ENCODE data around the gene GREB1. TPM values are rescaled to one million over a fixed set of nuclear protein-coding genes. Genes with fewer than 3 reads are reported as not detected.

GREB1 gene
- total RNA-seq, 1 experiment from 2014 or later, result 0.37 TPM

DNA sequence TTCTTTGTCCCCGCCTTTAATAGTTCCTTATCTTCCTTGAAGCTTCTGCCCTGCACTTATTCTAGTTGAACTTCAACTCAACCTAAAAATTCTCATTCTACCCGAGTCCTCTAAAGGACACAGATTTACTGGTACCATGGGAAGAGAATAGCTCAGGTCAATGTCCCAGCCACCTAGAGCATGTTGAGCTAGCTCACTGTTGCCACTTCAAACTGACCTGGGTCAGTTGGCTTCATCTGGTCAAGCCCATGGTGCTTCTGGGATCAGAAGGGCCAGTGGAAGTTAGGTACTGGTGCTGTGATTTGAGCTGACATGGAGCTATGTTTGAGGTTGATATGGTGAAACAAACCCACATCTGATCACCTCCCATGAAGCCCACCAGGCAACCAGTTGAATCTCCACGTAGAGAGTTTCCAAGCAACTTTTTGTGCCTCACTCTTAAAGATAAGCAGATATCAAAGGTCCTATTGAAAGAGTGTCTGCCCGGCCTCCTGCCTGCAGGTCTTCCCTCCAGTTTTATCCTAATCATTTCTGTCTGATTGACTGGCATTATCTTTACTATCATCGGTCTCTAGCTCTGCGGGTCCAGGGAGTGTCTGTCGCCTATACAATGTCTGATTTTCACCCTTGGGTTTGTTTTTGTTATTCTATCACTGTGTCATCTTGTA, 17.2 kb downstream of the GREB1 start:
- no TSS peak for BruUV-seq (replicated peaks)
- peaks cover 21% of the 10 kb centered on the region for H3K4me1 ChIP-seq (replicated peaks; ENCODE audit: insufficient read depth)
- POLR2A ChIA-PET (ENCODE audit: unreplicated experiment), result no interaction called here
- no peak for DNase-seq
- H4K20me1 ChIP-seq (ENCODE audit: insufficient read depth), result no peaks in the 10 kb centered on the region; the same call in 1 of the 2 replicates
- H3K4me3 ChIP-seq, result no peak overlapping the region
- no peak overlapping the region for H2AFZ ChIP-seq
- no peaks in the 10 kb centered on the region for H3K36me3 ChIP-seq (ENCODE audit: low read depth)
- peaks cover 12% of the 10 kb centered on the region; the same call in 1 of the 2 replicates for H3F3A ChIP-seq (ENCODE audit: insufficient read depth, low read depth)
- no peak overlapping the region for H3K4me2 ChIP-seq
- H3K27ac ChIP-seq, result no peak overlapping the region
- H3K9me3 ChIP-seq (ENCODE audit: insufficient read depth, low read depth), result no peaks in the 10 kb centered on the region
- no peaks in the 10 kb centered on the region for H3K9me2 ChIP-seq (ENCODE audit: insufficient read depth)
- peaks cover 68% of the 10 kb centered on the region for H3K27me3 ChIP-seq (ENCODE audit: insufficient read depth, low read depth)
- CTCF ChIA-PET, result no interaction called here
- no peaks in the 10 kb centered on the region for H3K79me2 ChIP-seq (ENCODE audit: low read depth)
- TF ChIP-seq, protein P1, sequence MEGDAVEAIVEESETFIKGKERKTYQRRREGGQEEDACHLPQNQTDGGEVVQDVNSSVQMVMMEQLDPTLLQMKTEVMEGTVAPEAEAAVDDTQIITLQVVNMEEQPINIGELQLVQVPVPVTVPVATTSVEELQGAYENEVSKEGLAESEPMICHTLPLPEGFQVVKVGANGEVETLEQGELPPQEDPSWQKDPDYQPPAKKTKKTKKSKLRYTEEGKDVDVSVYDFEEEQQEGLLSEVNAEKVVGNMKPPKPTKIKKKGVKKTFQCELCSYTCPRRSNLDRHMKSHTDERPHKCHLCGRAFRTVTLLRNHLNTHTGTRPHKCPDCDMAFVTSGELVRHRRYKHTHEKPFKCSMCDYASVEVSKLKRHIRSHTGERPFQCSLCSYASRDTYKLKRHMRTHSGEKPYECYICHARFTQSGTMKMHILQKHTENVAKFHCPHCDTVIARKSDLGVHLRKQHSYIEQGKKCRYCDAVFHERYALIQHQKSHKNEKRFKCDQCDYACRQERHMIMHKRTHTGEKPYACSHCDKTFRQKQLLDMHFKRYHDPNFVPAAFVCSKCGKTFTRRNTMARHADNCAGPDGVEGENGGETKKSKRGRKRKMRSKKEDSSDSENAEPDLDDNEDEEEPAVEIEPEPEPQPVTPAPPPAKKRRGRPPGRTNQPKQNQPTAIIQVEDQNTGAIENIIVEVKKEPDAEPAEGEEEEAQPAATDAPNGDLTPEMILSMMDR (conservative IDR thresholded peaks at IDR 0.05), result no peak
- TF ChIP-seq EZH2 (IDR thresholded peaks at IDR 0.05; ENCODE audit: low read depth), result no peak
- intact Hi-C loops (cut with micrococcal nuclease; ENCODE audit: unreplicated experiment), result no loop called here

DNA sequence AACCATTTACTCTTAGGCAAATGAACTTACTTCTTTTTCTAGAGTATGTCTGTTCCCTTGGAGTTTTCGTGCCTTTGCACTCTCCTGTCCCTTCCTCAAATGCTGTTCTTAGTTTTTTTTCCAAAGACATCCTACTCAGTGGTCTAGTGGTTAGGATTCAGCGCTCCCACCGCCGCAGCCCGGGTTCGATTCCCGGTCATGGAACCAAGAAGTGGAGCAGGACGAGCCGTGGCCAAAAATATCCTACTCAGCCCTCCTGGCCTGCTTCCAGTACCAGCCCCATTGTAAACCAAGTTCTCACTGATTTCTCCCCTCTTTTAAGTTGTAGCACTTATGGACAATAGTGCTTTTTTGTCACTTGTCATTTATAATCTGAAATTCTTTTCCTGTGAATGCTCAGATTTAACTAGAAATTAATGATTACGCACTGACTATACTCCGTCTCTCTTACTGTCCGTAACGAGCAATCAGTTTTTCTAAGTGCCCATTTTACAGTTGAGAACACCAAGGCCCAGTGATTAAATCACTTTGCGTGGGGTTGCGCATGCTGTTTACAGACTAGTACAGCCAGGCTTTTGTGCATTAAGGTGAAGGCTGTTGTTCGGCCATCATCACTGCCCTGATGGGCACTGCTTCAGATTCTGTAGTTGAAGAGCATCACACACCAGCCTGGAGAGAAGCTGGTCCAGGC, 17.9 kb downstream of the GREB1 start:
- ChIA-PET CTCF (no interaction called here), POLR2A (ENCODE audit: unreplicated experiment) (no interaction called here)
- H3K36me3 ChIP-seq (ENCODE audit: low read depth), result no peaks in the 10 kb centered on the region
- H3K4me3 ChIP-seq, result no peak overlapping the region
- no peak overlapping the region for H2AFZ ChIP-seq
- no peak overlapping the region for H3K4me2 ChIP-seq
- H3F3A ChIP-seq (ENCODE audit: insufficient read depth, low read depth), result peaks cover 12% of the 10 kb centered on the region; the same call in 1 of the 2 replicates
- H3K27me3 ChIP-seq (ENCODE audit: insufficient read depth, low read depth), result peaks cover 74% of the 10 kb centered on the region
- H3K9me2 ChIP-seq (ENCODE audit: insufficient read depth), result no peaks in the 10 kb centered on the region
- H3K79me2 ChIP-seq (ENCODE audit: low read depth), result no peaks in the 10 kb centered on the region
- intact Hi-C loops (cut with micrococcal nuclease; ENCODE audit: unreplicated experiment), result no loop called here
- no peaks in the 10 kb centered on the region; the same call in 1 of the 2 replicates for H4K20me1 ChIP-seq (ENCODE audit: insufficient read depth)
- TF ChIP-seq EZH2 (IDR thresholded peaks at IDR 0.05; ENCODE audit: low read depth), result no peak
- TF ChIP-seq, protein P1 (conservative IDR thresholded peaks at IDR 0.05), result no peak
- H3K4me1 ChIP-seq (replicated peaks; ENCODE audit: insufficient read depth), result peaks cover 21% of the 10 kb centered on the region
- H3K27ac ChIP-seq, result no peak overlapping the region
- BruUV-seq (replicated peaks), result no TSS peak
- no peak for DNase-seq
- no peaks in the 10 kb centered on the region for H3K9me3 ChIP-seq (ENCODE audit: insufficient read depth, low read depth)

DNA sequence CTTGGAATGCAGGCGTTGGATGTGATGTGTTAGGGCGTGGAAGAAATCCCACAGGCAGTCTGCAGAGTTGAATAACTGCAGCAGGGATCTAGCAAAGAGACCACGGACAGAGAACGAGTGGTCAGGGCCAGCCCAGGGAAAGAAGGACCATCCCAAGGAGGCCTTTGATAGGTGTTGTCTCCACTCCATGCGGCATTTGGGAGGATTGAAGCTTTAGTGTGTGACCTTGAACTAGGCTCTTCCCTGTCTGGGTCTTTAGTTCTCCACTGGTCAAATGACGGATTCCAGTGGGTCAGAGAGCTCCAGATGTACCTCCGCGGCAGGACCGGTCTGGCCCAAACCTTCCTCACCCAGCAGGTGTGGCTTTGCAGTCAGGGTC, 18.4 kb downstream of the GREB1 start:
- H3K9me2 ChIP-seq (ENCODE audit: insufficient read depth), result no peaks in the 10 kb centered on the region
- DNase-seq, result no peak
- H3K9me3 ChIP-seq (ENCODE audit: insufficient read depth, low read depth), result no peaks in the 10 kb centered on the region
- intact Hi-C loops (cut with micrococcal nuclease; ENCODE audit: unreplicated experiment), result no loop called here
- CTCF ChIA-PET, result no interaction called here
- H3F3A ChIP-seq (ENCODE audit: insufficient read depth, low read depth), result peaks cover 10% of the 10 kb centered on the region; the same call in 1 of the 2 replicates
- H3K27me3 ChIP-seq (ENCODE audit: insufficient read depth, low read depth), result peaks cover 80% of the 10 kb centered on the region
- no peaks in the 10 kb centered on the region for H3K36me3 ChIP-seq (ENCODE audit: low read depth)
- no peak overlapping the region for H3K4me2 ChIP-seq
- no peak overlapping the region for H2AFZ ChIP-seq
- no peaks in the 10 kb centered on the region; the same call in 1 of the 2 replicates for H4K20me1 ChIP-seq (ENCODE audit: insufficient read depth)
- POLR2A ChIA-PET (ENCODE audit: unreplicated experiment), result no interaction called here
- H3K4me3 ChIP-seq, result no peak overlapping the region
- no peak overlapping the region for H3K27ac ChIP-seq
- BruUV-seq (replicated peaks), result no TSS peak
- H3K4me1 ChIP-seq (replicated peaks; ENCODE audit: insufficient read depth), result peaks cover 21% of the 10 kb centered on the region
- H3K79me2 ChIP-seq (ENCODE audit: low read depth), result no peaks in the 10 kb centered on the region
- no peak for TF ChIP-seq EZH2 (IDR thresholded peaks at IDR 0.05; ENCODE audit: low read depth)
- TF ChIP-seq, protein P1 (conservative IDR thresholded peaks at IDR 0.05), result no peak
